Measurements from ENCODE around the gene PCDHGA2.

- no peak for TF ChIP-seq ZNF274 (IDR thresholded peaks at IDR 0.05; ENCODE audit: low read depth, low read length)
- TF ChIP-seq SUZ12 (IDR thresholded peaks at IDR 0.05; ENCODE audit: extremely low read depth, insufficient read depth, insufficient read length), result no peak
- no peak for TF ChIP-seq YY1 (IDR thresholded peaks at IDR 0.05; ENCODE audit: insufficient read depth, insufficient read length)
These were observed 16.4 kb downstream of the PCDHGA2 start, which contains the start of gene PCDHGA4 for GRCh38 chr5:141354900-141355469.

Measured in NT2/D1 (cell line).